Peyer's patch (tissue), 4 donors: ENCODE results near the gene CENPV. TPM values are rescaled to one million over a fixed set of nuclear protein-coding genes. Genes with fewer than 3 reads are reported as not detected.
"Not testable (repeated sequence)": the region's sequence is repeated elsewhere in the genome, so short reads cannot be mapped to it uniquely, and the experiment has no call there.

Experiments
- DNase-seq, 3 donors: peaks; one replicate each; pipeline ENCODE4 v3.0.0-alpha.2; 2017 to 2019
- H3K27ac ChIP-seq, 4 donors: fragments of 200-600 bp; sonication (generic); one replicate each; pipeline ENCODE4 v1.5.1; 2016 to 2019
- H3K27me3 ChIP-seq, 2 donors: fragments of 200-600 bp; sonication (generic); one replicate each; pipeline ENCODE4 v1.5.1; 2019
- H3K36me3 ChIP-seq, 3 donors: fragments of 200-600 bp; sonication (generic); one replicate each; pipeline ENCODE4 v1.5.1; 2016 to 2019
- H3K4me1 ChIP-seq, 4 donors: fragments of 200-600 bp; sonication (generic); one replicate each; pipeline ENCODE4 v1.5.1; 2016 to 2019
- H3K4me3 ChIP-seq, 4 donors: fragments of 200-600 bp; sonication (generic); 1 replicate in 3 of 4; 2 replicates in 1 of 4; pipeline ENCODE4 v1.5.1; 2016 to 2019; ENCODE audit warnings: mild to moderate bottlenecking in 1 of 4
- H3K9me3 ChIP-seq, 4 donors: fragments of 200-600 bp; sonication (generic); one replicate each; pipeline ENCODE4 v1.5.1; 2016 to 2019; ENCODE audit warnings: mild to moderate bottlenecking in 1 of 4
- POLR2A ChIP-seq, 2 donors: fragments of 450-650 bp; IDR thresholded peaks; one replicate each; pipeline ENCODE4 v1.5.1; 2017; ENCODE audit warnings: antibody characterized with exemption in 2 of 2, mild to moderate bottlenecking in 2 of 2, moderate library complexity in 2 of 2
- total RNA-seq, 4 donors: library from RNA; depleted of rRNA; stranded (reverse); fragments of >200 nt; gene quantifications; one replicate each; pipeline ENCODE4 v1.1.0, GENCODE V29; 2016
- TF ChIP-seq, protein P1 (sequence below), 6 experiments: fragments of 450-650 bp in 4 of 6; fragments of 200-600 bp in 2 of 6; sonication (generic) in 1 of 6; IDR thresholded peaks; one replicate each; pipeline ENCODE4 v1.5.1; 2017 to 2019; ENCODE audit warnings: antibody characterized with exemption in 6 of 6, mild to moderate bottlenecking in 3 of 6, moderate library complexity in 1 of 6

CENPV gene
- total RNA-seq, 4 donors from 2014 or later, result 49.0 to 109 (median 79.3) TPM

- TF ChIP-seq, protein P1, sequence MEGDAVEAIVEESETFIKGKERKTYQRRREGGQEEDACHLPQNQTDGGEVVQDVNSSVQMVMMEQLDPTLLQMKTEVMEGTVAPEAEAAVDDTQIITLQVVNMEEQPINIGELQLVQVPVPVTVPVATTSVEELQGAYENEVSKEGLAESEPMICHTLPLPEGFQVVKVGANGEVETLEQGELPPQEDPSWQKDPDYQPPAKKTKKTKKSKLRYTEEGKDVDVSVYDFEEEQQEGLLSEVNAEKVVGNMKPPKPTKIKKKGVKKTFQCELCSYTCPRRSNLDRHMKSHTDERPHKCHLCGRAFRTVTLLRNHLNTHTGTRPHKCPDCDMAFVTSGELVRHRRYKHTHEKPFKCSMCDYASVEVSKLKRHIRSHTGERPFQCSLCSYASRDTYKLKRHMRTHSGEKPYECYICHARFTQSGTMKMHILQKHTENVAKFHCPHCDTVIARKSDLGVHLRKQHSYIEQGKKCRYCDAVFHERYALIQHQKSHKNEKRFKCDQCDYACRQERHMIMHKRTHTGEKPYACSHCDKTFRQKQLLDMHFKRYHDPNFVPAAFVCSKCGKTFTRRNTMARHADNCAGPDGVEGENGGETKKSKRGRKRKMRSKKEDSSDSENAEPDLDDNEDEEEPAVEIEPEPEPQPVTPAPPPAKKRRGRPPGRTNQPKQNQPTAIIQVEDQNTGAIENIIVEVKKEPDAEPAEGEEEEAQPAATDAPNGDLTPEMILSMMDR (IDR thresholded peaks at IDR 0.05), result no peak
- TF ChIP-seq POLR2A (IDR thresholded peaks at IDR 0.05), result no peak
- Histone ChIP-seq H3K9me3 (no peaks in the 10 kb centered on the region), H3K36me3 (no peaks in the 10 kb centered on the region), H3K27me3 (no peaks in the 10 kb centered on the region), H3K4me1 (peaks cover 0 to 27% (median 2%) of the 10 kb centered on the region in 4 donors), H3K4me3 (no peak overlapping the region), H3K27ac (peak overlapping the region in 3 of 4 donors; percentile 27 to 86 (median 77))
- peak in 1 of 3 donors; percentile 65 for DNase-seq
Measured at GRCh38 chr17:16298140-16298662, 55.1 kb downstream of the CENPV start.

GRCh38 chr17:16297367-16298139 lies 55.7 kb downstream of the CENPV start:
- Histone ChIP-seq H3K4me1 (peaks cover 0 to 23% (median 2%) of the 10 kb centered on the region in 4 donors), H3K4me3 (no peak overlapping the region), H3K27me3 (no peaks in the 10 kb centered on the region), H3K9me3 (no peaks in the 10 kb centered on the region), H3K36me3 (no peaks in the 10 kb centered on the region), H3K27ac (peak overlapping the region in 3 of 4 donors; percentile 27 to 86 (median 77))
- DNase-seq, result peak in 2 of 3 donors; percentile 62 to 68
- peak in 1 of 2 donors; percentile 28 for TF ChIP-seq POLR2A (IDR thresholded peaks at IDR 0.05)
- TF ChIP-seq, protein P1 (IDR thresholded peaks at IDR 0.05), result no peak

GRCh38 chr17:16296072-16296471 lies 57.2 kb downstream of the CENPV start:
- not testable (repeated sequence) for H3K4me3 ChIP-seq, H3K9me3 ChIP-seq, H3K36me3 ChIP-seq, H3K27me3 ChIP-seq
- peaks cover 0 to 23% (median 2%) of the 10 kb centered on the region in 4 donors for H3K4me1 ChIP-seq
- H3K27ac ChIP-seq, result peak overlapping the region in 3 of 4 donors; percentile 36 to 86 (median 77)
- DNase-seq, result peak in 1 of 3 donors; percentile 43

DNA sequence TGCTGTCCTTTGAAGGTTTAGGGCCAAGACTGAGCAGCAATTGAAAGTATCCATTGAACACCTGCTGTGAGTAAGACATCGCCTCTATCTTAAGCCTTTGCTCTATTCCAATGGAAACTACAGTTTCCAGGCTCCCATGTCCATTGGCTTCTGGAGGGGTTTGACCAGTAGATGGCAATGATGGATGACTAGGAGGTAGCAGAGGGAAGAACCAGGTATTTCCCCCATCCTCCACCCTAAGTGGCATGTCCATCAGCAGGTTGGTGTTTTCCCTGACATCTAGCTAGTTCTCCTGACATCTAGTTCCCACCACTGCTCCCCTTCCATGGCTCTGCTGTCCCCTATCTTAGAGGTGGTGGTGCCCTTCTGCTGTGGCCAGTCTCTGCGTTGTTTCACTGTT lies 58.7 kb downstream of the CENPV start:
- Histone ChIP-seq H3K36me3 (no peaks in the 10 kb centered on the region), H3K4me3 (no peak overlapping the region), H3K9me3 (no peaks in the 10 kb centered on the region), H3K4me1 (peaks cover under 1 to 33% (median 4%) of the 10 kb centered on the region in 4 donors), H3K27ac (peak overlapping the region in 3 of 4 donors; percentile 16 to 83 (median 47)), H3K27me3 (no peaks in the 10 kb centered on the region)
- DNase-seq, result peak in 1 of 3 donors; percentile 26
- TF ChIP-seq, protein P1 (IDR thresholded peaks at IDR 0.05), result no peak

DNA sequence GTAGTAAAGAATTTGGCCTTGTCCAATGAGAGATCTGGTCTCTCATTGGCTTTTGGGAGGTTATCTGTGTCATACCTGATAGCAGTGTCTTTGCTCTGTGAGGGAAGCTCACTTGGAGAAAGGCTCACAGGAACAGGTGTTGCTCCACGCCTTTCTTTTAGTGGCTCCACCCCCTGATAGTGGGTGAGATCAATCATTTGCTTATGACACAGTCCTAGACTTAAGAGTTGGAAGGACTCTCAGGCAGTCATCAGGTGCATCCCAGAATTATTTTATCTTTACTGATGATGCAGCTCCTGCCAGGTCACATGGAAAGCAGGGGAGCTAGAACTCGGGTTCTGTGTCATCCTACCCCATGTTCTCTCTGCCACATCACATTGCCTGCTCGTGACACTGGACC lies 59.3 kb downstream of the CENPV start:
- Histone ChIP-seq H3K36me3 (no peaks in the 10 kb centered on the region), H3K9me3 (no peaks in the 10 kb centered on the region), H3K4me3 (no peak overlapping the region), H3K4me1 (peaks cover 3 to 39% (median 4%) of the 10 kb centered on the region in 4 donors), H3K27ac (peak overlapping the region in 3 of 4 donors; percentile 16 to 83 (median 47)), H3K27me3 (no peaks in the 10 kb centered on the region)
- TF ChIP-seq POLR2A (IDR thresholded peaks at IDR 0.05), result no peak
- TF ChIP-seq, protein P1 (IDR thresholded peaks at IDR 0.05), result no peak
- DNase-seq, result peak in 1 of 3 donors; percentile 79

Other genes with a start within 250 kb of the CENPV start
- 100 to 1,000 TPM; 321 to 561 (median 467) TPM for gene NCOR1, start 137.9 kb downstream of the CENPV start, total RNA-seq
- 100 to 1,000 TPM in 3 of 4 donors, 10 to 100 TPM in 1; 77.1 to 491 (median 144) TPM for gene PIGL, start 136.3 kb downstream of the CENPV start, total RNA-seq
- gene UBB, start 27.6 kb upstream of the CENPV start, total RNA-seq, result 100 to 1,000 TPM; 574 to 927 (median 633) TPM
- gene TRPV2, start 62.1 kb upstream of the CENPV start, total RNA-seq, result 10 to 100 TPM in 2 of 4 donors, 1 to 10 TPM in 2; 3.9 to 19.0 (median 7.7) TPM
- gene LRRC75A, start 138.7 kb upstream of the CENPV start, total RNA-seq, result 100 to 1,000 TPM in 3 of 4 donors, 10 to 100 TPM in 1; 48.7 to 213 (median 187) TPM
- gene ZNF287, start 215.7 kb upstream of the CENPV start, total RNA-seq, result 1 to 10 TPM in 3 of 4 donors, under 1 TPM in 1; 0.70 to 8.8 (median 3.7) TPM